Prostate gland (tissue), 2 donors: ENCODE results near the gene GRN. TPM values are rescaled to one million over a fixed set of nuclear protein-coding genes. Genes with fewer than 3 reads are reported as not detected.
"Not testable (repeated sequence)": the region's sequence is repeated elsewhere in the genome, so short reads cannot be mapped to it uniquely, and the experiment has no call there.

Source experiments
- DNase-seq: peaks from one replicate; pipeline ENCODE4 v3.0.0-alpha.2; 2019; ENCODE audit warnings: low spot score
- H3K27ac ChIP-seq, 2 donors: fragments of 200-600 bp; sonication (generic); 2 replicates each; pipeline ENCODE4 v1.5.1; 2017 to 2019
- H3K27me3 ChIP-seq: fragments of 200-600 bp; sonication (generic); replicated peaks from 2 replicates; pipeline ENCODE4 v1.5.1; 2019; ENCODE audit not compliant: insufficient read depth
- H3K36me3 ChIP-seq, 2 donors: fragments of 200-600 bp; sonication (generic); 1 replicate in 1 of 2; 2 replicates in 1 of 2; pipeline versions ENCODE4 v1.5.1 to v1.8.1; 2017 to 2019
- H3K4me1 ChIP-seq: fragments of 200-600 bp; sonication (generic); replicated peaks from 2 replicates; pipeline ENCODE4 v1.5.1; 2019
- H3K4me3 ChIP-seq, 2 donors: fragments of 200-600 bp; sonication (generic); 2 replicates each; pipeline ENCODE4 v1.5.1; 2017 to 2019
- H3K9me3 ChIP-seq: fragments of 200-600 bp; sonication (generic); 2 replicates; pipeline ENCODE4 v1.5.1; 2017
- POLR2A ChIP-seq: fragments of 450-650 bp; IDR thresholded peaks from one replicate; pipeline ENCODE4 v1.6.1; 2016; ENCODE audit warnings: antibody characterized with exemption, mild to moderate bottlenecking
- POLR2AphosphoS5 ChIP-seq: sonication (generic); formaldehyde crosslinking; IDR thresholded peaks from one replicate; pipeline ENCODE4 v1.6.1; 2017; ENCODE audit warnings: antibody characterized with exemption
- WGBS: methylation state at CpG from one replicate; pipeline ENCODE4 v1.1.5; 2018; 5-methylcytosine and 5-hydroxymethylcytosine counted together
- intact Hi-C: fragments of 100-400 bp; cut with DNase I; formaldehyde crosslinking; loops from one replicate; pipeline ENCODE4 v1.14.2; 2022
- total RNA-seq, 2 donors: library from RNA; depleted of rRNA; stranded (reverse); fragments of >200 nt; gene quantifications; one replicate each; pipeline ENCODE4 v1.1.0, GENCODE V29; 2016
- TF ChIP-seq, protein P1 (sequence below), 4 experiments: fragments of 200-600 bp in 2 of 4; fragments of 450-650 bp in 2 of 4; sonication (generic) in 2 of 4; IDR thresholded peaks; 1 replicate in 3 of 4; 2 replicates in 1 of 4; pipeline ENCODE4 v1.5.1; 2016 to 2019; ENCODE audit warnings: antibody characterized with exemption in 4 of 4, mild to moderate bottlenecking in 2 of 4, moderate library complexity in 2 of 4

Gene GRN
- total RNA-seq, 2 donors from 2014 or later, result 319 to 404 TPM

DNA sequence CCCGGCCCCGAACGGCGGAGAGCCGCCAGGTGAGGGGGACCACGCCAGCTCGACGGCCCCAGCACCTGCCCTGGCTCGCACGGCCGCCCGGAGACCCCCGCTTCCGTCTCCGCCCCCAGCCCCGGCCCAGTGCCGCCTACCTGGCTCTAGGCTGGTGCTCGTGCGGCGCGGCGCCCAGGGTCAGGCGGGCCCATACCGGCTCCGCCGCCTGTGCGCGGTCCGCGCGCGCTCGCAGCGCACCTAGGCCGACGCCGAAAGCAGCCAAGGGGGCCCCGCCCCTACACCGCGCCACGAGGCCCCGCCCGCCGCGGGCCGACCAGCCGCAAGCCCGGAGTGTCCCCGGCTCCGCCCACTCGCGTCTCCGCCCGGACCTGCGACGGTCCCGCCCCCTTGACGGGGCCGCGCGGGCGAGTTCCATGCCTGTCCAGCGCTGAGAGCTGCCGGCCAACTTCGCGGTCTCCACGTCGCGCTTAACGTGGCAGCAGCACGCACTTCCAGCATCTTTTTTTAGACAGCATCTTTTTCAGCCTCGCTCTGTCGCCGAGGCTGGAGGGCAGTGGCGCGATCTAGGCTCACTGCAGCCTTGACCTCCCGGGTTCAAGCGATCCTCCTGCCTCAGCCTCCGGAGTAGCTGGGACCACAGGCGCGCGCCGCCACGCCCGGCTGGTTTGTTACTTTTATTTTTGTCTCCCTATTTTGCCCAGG is 20.4 kb upstream of the GRN start, which contains the start of gene SLC25A39:
Gene SLC25A39 (minus strand): TSS at position 253 of the 705 bp plus-strand sequence. CDS start 1,261 bp downstream, outside the sequence.
- Histone ChIP-seq H3K4me3 (peak within 1 kb of the TSS; percentile 98 to 99), H3K4me1 (peaks cover 6% of the 10 kb centered on the region), H3K36me3 (peaks cover 8 to 17% of the 10 kb centered on the region in 2 donors), H3K27ac (peak within 1 kb of the TSS; percentile 92 to 93), H3K9me3 (no peaks in the 10 kb centered on the region), H3K27me3 (no peaks in the 10 kb centered on the region)
- DNase-seq, result peak; percentile 92
- WGBS, result under 1% methylated on average over 73 of the region's 85 CpGs
- intact Hi-C loops, result loop anchor here (2.0 kb wide), 1 partner anchor 20 kb away; the partner anchor contains the start of gene GRN
- TF ChIP-seq POLR2AphosphoS5 (peak; percentile 69), POLR2A (peak; percentile 62)
- TF ChIP-seq, protein P1, sequence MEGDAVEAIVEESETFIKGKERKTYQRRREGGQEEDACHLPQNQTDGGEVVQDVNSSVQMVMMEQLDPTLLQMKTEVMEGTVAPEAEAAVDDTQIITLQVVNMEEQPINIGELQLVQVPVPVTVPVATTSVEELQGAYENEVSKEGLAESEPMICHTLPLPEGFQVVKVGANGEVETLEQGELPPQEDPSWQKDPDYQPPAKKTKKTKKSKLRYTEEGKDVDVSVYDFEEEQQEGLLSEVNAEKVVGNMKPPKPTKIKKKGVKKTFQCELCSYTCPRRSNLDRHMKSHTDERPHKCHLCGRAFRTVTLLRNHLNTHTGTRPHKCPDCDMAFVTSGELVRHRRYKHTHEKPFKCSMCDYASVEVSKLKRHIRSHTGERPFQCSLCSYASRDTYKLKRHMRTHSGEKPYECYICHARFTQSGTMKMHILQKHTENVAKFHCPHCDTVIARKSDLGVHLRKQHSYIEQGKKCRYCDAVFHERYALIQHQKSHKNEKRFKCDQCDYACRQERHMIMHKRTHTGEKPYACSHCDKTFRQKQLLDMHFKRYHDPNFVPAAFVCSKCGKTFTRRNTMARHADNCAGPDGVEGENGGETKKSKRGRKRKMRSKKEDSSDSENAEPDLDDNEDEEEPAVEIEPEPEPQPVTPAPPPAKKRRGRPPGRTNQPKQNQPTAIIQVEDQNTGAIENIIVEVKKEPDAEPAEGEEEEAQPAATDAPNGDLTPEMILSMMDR (IDR thresholded peaks at IDR 0.05), result peak in 2 of 4 experiments; percentile 32 to 40

DNA sequence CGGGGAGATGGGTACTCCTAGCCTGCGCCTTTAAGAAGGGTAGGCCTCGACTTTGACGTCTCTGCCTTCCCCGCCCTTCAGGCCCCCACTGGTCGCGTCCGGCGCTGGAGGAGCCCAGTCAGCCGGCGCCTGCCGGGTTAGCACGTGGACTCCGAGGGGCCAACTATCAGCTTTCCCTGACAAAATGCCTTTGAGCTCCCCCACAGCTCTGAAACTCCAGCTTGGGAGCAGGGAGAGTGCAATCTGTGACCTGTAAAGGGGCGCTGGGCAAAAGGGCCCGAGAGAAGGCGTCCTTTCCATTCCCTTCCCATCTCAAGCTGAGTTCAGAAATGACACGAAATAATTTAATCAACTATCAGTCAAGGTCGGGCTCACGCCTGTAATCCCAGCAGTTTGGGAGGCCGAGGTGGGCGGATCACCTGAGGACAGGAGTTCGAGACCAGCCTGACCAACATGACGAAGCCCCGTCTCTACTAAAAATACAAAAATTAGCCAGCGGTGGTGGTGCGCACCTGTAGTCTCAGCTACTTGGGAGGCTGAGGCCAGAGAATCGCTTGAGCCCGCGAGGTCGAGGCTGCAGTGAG is 18.1 kb upstream of the GRN start:
- peak; percentile 98 for DNase-seq
- TF ChIP-seq, protein P1 (IDR thresholded peaks at IDR 0.05), result peak in 2 of 4 experiments; percentile 31 to 55
- TF ChIP-seq POLR2A, result no peak
- TF ChIP-seq POLR2AphosphoS5, result peak; percentile 99
- WGBS, result 25% methylated on average over 31 of the region's 31 CpGs
- intact Hi-C loops, result loop anchor here (2.0 kb wide), 1 partner anchor 108 kb away; the partner anchor contains the start of gene UBTF
- peaks cover 6% of the 10 kb centered on the region for H3K4me1 ChIP-seq
- H3K27me3 ChIP-seq, result no peaks in the 10 kb centered on the region
- H3K36me3 ChIP-seq, result no peaks in the 10 kb centered on the region
- peak overlapping the region in 1 of 2 donors; percentile 92 for H3K27ac ChIP-seq
- H3K4me3 ChIP-seq, result peak overlapping the region; percentile 98 to 99
- H3K9me3 ChIP-seq, result no peaks in the 10 kb centered on the region

DNA sequence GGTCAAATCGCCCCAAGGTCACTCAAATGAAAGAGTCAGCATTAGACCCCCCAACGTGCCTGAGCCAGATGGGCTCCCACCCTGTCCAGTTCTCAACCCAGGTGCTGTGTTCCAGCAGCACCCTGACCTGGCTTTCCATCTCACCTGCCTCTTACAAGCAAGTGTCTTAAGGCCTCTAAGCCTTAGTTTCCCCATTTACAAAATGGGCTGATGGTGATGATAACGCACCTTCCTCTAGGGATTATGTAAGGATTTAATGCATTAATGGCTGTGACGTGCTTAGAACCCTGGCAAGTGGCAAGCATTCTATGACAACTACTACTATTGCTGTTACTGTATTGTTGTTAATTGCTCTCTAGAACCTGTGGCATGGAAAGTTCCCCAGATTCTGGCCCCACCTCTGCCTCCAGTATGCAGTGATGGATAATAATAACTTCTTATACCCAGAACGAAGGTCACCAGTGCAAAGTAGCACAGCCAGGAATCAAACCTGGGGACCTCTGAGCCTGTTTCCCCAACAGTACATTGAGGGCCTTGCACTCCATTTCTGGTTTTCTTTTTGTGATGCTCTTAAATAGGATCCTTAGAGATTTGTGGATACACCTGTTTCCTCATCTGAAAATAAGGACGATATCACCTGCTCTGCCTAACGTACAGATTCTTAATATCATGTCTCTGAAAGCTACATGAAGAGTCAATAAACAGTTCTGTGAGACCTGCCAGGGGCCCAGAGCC is 17.2 kb upstream of the GRN start:
- Histone ChIP-seq H3K9me3 (no peaks in the 10 kb centered on the region), H3K36me3 (no peaks in the 10 kb centered on the region), H3K27me3 (no peaks in the 10 kb centered on the region), H3K27ac (no peak overlapping the region), H3K4me1 (peaks cover 6% of the 10 kb centered on the region), H3K4me3 (no peak overlapping the region)
- TF ChIP-seq, protein P1 (IDR thresholded peaks at IDR 0.05), result no peak
- TF ChIP-seq POLR2AphosphoS5 (no peak), POLR2A (no peak)
- DNase-seq, result no peak
- 72% methylated on average over 7 of the region's 7 CpGs for WGBS
- intact Hi-C loops, result loop anchor here (2.0 kb wide), 1 partner anchor 109 kb away; the partner anchor contains the start of gene UBTF

DNA sequence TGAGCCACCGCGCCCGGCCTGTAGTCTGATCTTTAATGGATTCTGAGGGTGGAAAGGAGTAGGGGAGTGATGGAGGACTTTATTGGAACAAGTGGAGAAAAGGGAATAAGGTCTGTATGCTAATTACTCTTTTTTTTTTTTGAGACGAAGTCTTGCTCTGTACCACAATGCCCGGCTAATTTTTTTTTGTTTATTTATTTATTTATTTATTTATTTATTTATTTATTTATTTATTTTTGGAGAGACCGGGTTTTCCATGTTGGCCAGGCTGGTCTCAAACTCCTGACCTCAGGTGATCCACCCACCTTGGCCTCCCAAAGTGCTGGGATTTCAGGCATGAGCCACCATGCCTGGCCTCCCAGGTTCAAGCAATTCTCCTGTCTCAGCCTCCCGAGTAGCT is 15.6 kb upstream of the GRN start:
- intact Hi-C loops, H3K27me3 ChIP-seq: not testable (repeated sequence)
- WGBS, result 92% methylated on average over 7 of the region's 7 CpGs

DNA sequence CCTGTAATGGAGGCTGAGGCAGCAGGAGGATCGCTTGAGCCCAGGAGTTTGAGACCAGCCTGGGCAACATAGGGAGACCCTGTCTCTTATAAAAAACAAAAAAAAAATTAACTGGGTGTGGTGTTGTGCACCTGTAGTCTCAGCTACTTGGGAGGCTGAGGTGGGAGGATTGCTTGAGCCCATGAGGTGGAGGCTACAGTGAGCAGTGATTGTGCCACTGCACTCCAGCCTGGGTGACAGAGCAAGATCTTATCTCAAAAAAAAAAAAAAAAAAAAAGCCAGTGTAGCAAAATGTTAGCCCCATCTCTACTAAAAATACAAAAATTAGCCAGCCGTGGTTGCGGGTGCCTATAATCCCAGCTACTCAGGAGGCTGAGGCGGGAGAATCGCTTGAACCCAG is 14.8 kb upstream of the GRN start:
- intact Hi-C loops, H3K4me3 ChIP-seq, H3K4me1 ChIP-seq, DNase-seq, H3K27me3 ChIP-seq, H3K27ac ChIP-seq, H3K36me3 ChIP-seq, H3K9me3 ChIP-seq: not testable (repeated sequence)
- 92% methylated on average over 5 of the region's 5 CpGs for WGBS

More for the DNA sequence above, 15.6 kb upstream of the GRN start:
- H3K9me3 ChIP-seq, H3K4me1 ChIP-seq, DNase-seq, H3K27ac ChIP-seq, H3K4me3 ChIP-seq, H3K36me3 ChIP-seq: not testable (repeated sequence)
